ENCODE data around the gene DRC1. TPM values are rescaled to one million over a fixed set of nuclear protein-coding genes. Genes with fewer than 3 reads are reported as not detected.

The DRC1 gene
- polyA plus RNA-seq, 2 of the 4 experiments (the other 2 are of a cell fraction), result 0.21 to 0.39 TPM

- Histone ChIP-seq H3K4me1 (no peaks in the 10 kb centered on the region), H3K4me2 (no peak overlapping the region), H3K27ac (no peak overlapping the region), H3K9me3 (no peaks in the 10 kb centered on the region), H3K4me3 (no peak overlapping the region)
- ATAC-seq (no peak), FAIRE-seq (no peak), DNase-seq (ENCODE audit: low read depth in 1 of 2, low spot score in 1 of 2) (no peak)
- ChIA-PET CTCF (interaction anchor here (1.1 to 1.7 kb wide), 2 partner anchors 30 to 60 kb away, joined by 3 to 4 read pairs; no protein-coding TSS in a partner anchor), POLR2A (no interaction called here)
- TF ChIP-seq NPAS2 (CRISPR knock-in tag; IDR thresholded peaks at IDR 0.05; ENCODE audit: borderline replicate concordance), result no peak
- no peak for TF ChIP-seq NFE2L2 (conservative IDR thresholded peaks at IDR 0.05; ENCODE audit: low read length)
- no peak for TF ChIP-seq RARB (CRISPR knock-in tag; IDR thresholded peaks at IDR 0.05)
- TF ChIP-seq, protein P1, sequence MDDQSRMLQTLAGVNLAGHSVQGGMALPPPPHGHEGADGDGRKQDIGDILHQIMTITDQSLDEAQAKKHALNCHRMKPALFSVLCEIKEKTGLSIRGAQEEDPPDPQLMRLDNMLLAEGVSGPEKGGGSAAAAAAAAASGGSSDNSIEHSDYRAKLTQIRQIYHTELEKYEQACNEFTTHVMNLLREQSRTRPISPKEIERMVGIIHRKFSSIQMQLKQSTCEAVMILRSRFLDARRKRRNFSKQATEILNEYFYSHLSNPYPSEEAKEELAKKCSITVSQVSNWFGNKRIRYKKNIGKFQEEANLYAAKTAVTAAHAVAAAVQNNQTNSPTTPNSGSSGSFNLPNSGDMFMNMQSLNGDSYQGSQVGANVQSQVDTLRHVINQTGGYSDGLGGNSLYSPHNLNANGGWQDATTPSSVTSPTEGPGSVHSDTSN (IDR thresholded peaks at IDR 0.05), result no peak
- no peak for TF ChIP-seq JUN (IDR thresholded peaks at IDR 0.05)
- 62% methylated on average over 3 of the region's 3 CpGs for WGBS (ENCODE audit: missing lambda C conversion rate)
Observed at GRCh38 chr2:26442707-26443106, 41.0 kb downstream of the DRC1 start.

DNA sequence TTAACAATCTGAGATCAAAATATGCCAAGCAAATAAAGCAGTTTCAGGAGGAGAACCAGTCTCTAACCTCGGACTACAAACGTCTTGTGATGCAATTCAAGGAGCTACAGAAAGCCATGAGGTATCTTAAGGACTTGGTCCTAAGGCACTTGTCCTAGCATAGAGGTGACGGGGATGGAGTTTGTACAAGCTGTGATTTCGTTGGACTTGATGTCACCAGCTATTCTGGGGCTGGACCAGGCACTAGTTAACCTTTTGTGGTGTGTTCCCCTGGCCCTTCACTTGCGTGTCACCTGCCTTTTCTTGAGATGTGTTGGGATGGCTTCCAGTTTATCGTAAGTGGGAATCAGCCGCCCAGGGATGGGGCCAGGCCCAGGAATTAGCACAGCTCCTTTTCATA, 42.5 kb downstream of the DRC1 start:
- Histone ChIP-seq H3K9me3 (no peaks in the 10 kb centered on the region), H3K4me2 (no peak overlapping the region), H3K27ac (no peak overlapping the region), H3K4me1 (no peaks in the 10 kb centered on the region), H3K4me3 (no peak overlapping the region)
- ChIA-PET CTCF (interaction anchor here (0.8 to 1.8 kb wide), 9 partner anchors 12 to 162 kb away, joined by 3 to 5 read pairs (median 3); no protein-coding TSS in a partner anchor), POLR2A (no interaction called here)
- WGBS (ENCODE audit: missing lambda C conversion rate), result 66% methylated on average over 7 of the region's 7 CpGs
- no peak for TF ChIP-seq ESRRA (IDR thresholded peaks at IDR 0.05; ENCODE audit: borderline replicate concordance, low read length)
- TF ChIP-seq ZFP36 (IDR thresholded peaks at IDR 0.05; ENCODE audit: borderline replicate concordance, partially characterized antibody), result no peak
- TF ChIP-seq CHD4 (IDR thresholded peaks at IDR 0.05; ENCODE audit: borderline replicate concordance), result no peak
- no peak for TF ChIP-seq ATOH8 (CRISPR knock-in tag; IDR thresholded peaks at IDR 0.05; ENCODE audit: low read depth)
- TF ChIP-seq HDAC2 (IDR thresholded peaks at IDR 0.05), result no peak
- TF ChIP-seq EHF (CRISPR knock-in tag; IDR thresholded peaks at IDR 0.05), result no peak
- no peak for TF ChIP-seq CBX2 (IDR thresholded peaks at IDR 0.05; ENCODE audit: borderline replicate concordance, low read depth)
- no peak for DNase-seq (ENCODE audit: low read depth in 1 of 2, low spot score in 1 of 2)
- ATAC-seq, result no peak
- no peak for FAIRE-seq

DNA sequence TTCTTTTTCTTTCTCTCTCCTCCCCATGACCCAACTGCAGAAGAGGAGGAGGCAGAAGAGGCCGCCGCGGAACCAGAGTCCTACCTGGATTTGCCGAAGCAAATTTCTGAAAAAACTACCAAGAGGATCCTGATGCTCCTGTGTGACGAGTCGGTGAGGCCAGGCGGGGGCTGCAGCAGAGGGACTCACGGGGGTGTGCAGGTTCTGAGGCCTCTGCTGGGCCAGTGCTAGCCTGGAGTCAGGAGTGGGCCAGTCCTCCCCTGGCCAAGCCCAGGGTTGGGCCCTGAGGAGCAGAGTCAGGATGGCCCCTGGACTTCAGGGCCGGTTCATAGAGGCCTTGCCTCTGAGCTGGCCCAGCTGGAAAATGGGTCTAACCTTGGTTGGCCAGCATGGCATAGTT, 46.9 kb downstream of the DRC1 start:
- H3K9me3 ChIP-seq, result no peaks in the 10 kb centered on the region
- POLR2A ChIA-PET, result no interaction called here
- TF ChIP-seq ZNF302 (CRISPR knock-in tag; IDR thresholded peaks at IDR 0.05) (no peak), EHMT2 (IDR thresholded peaks at IDR 0.05; ENCODE audit: low read depth) (no peak), JUN (IDR thresholded peaks at IDR 0.05) (no peak), CTCF (IDR thresholded peaks at IDR 0.05) (no peak), BHLHE40 (IDR thresholded peaks at IDR 0.05; ENCODE audit: low read depth, low read length) (no peak), NR3C1 (IDR thresholded peaks at IDR 0.05) (no peak), PHF8 (IDR thresholded peaks at IDR 0.05; ENCODE audit: borderline replicate concordance, low read depth) (no peak), MAFK (IDR thresholded peaks at IDR 0.05; ENCODE audit: partially characterized antibody) (no peak), ELK1 (IDR thresholded peaks at IDR 0.05; ENCODE audit: low read depth, low read length) (no peak), POLR2A (IDR thresholded peaks at IDR 0.05; ENCODE audit: low read length) (no peak)
- CTCF ChIA-PET, result interaction anchor here (0.9 to 1.6 kb wide), 4 partner anchors 29 to 132 kb away, joined by 3 to 5 read pairs (median 4); partner anchors contain the start of gene OTOF
- H3K4me1 ChIP-seq, result no peaks in the 10 kb centered on the region
- H3K27ac ChIP-seq, result no peak overlapping the region
- ATAC-seq, result peak in 1 of 2 experiments; percentile 59; a peak in 3 of 6 replicates
- 73% methylated on average over 9 of the region's 9 CpGs for WGBS (ENCODE audit: missing lambda C conversion rate)
- H3K4me2 ChIP-seq, result no peak overlapping the region
- H3K4me3 ChIP-seq, result no peak overlapping the region
- no peak for DNase-seq (ENCODE audit: low read depth in 1 of 2, low spot score in 1 of 2)
- FAIRE-seq, result no peak
